ENCODE results near the gene PDHA1. TPM values are rescaled to one million over a fixed set of nuclear protein-coding genes. Genes with fewer than 3 reads are reported as not detected.

Gene PDHA1
- total and polyA plus RNA-seq, 2 donors: 113 to 161 TPM

- Histone ChIP-seq H3K4me1 (ENCODE audit: control insufficient read depth in 2 of 2, insufficient read depth in 2 of 2, low read length in 2 of 2) (no peaks in the 10 kb centered on the region), H3K4me3 (ENCODE audit: low read length in 2 of 2) (no peak overlapping the region), H3K27ac (ENCODE audit: low read depth in 1 of 2, low read length in 1 of 2) (no peak overlapping the region), H3K27me3 (ENCODE audit: control insufficient read depth in 2 of 2, insufficient read depth in 1 of 2, low read length in 1 of 2) (no peaks in the 10 kb centered on the region), H3K9me3 (ENCODE audit: control insufficient read depth in 2 of 2, insufficient read depth in 1 of 2, low read length in 1 of 2) (no peaks in the 10 kb centered on the region), H3K36me3 (ENCODE audit: control insufficient read depth in 2 of 2, insufficient read depth in 2 of 2, low read length in 1 of 2) (no peaks in the 10 kb centered on the region)
- no peak for DNase-seq (ENCODE audit: low read depth in 6 of 9, low spot score in 9 of 9)
- 96% methylated on average over 4 of the region's 4 CpGs for WGBS
Observed at GRCh38 chrX:19386679-19387078, 43.0 kb downstream of the PDHA1 start.

GRCh38 chrX:19388064-19388679 lies 44.4 kb downstream of the PDHA1 start:
- Histone ChIP-seq H3K4me3 (ENCODE audit: low read length in 2 of 2) (no peak overlapping the region), H3K9me3 (ENCODE audit: control insufficient read depth in 2 of 2, insufficient read depth in 1 of 2, low read length in 1 of 2) (no peaks in the 10 kb centered on the region), H3K4me1 (ENCODE audit: control insufficient read depth in 2 of 2, insufficient read depth in 2 of 2, low read length in 2 of 2) (no peaks in the 10 kb centered on the region), H3K27ac (ENCODE audit: low read depth in 1 of 2, low read length in 1 of 2) (no peak overlapping the region), H3K36me3 (ENCODE audit: control insufficient read depth in 2 of 2, insufficient read depth in 2 of 2, low read length in 1 of 2) (no peaks in the 10 kb centered on the region), H3K27me3 (ENCODE audit: control insufficient read depth in 2 of 2, insufficient read depth in 1 of 2, low read length in 1 of 2) (no peaks in the 10 kb centered on the region)
- WGBS: 95% methylated on average over 13 of the region's 13 CpGs
- no peak for DNase-seq (ENCODE audit: low read depth in 6 of 9, low spot score in 9 of 9)

- DNase-seq (ENCODE audit: low read depth in 6 of 9, low spot score in 9 of 9): no peak
- no peaks in the 10 kb centered on the region for H3K4me1 ChIP-seq (ENCODE audit: control insufficient read depth in 2 of 2, insufficient read depth in 2 of 2, low read length in 2 of 2)
Observed at GRCh38 chrX:19388741-19389140, 45.0 kb downstream of the PDHA1 start.

GRCh38 chrX:19389227-19389845 lies 45.6 kb downstream of the PDHA1 start:
- Histone ChIP-seq H3K27ac (ENCODE audit: low read depth in 1 of 2, low read length in 1 of 2) (no peak overlapping the region), H3K4me3 (ENCODE audit: low read length in 2 of 2) (no peak overlapping the region), H3K4me1 (ENCODE audit: control insufficient read depth in 2 of 2, insufficient read depth in 2 of 2, low read length in 2 of 2) (no peaks in the 10 kb centered on the region), H3K9me3 (ENCODE audit: control insufficient read depth in 2 of 2, insufficient read depth in 1 of 2, low read length in 1 of 2) (no peaks in the 10 kb centered on the region), H3K36me3 (ENCODE audit: control insufficient read depth in 2 of 2, insufficient read depth in 2 of 2, low read length in 1 of 2) (no peaks in the 10 kb centered on the region), H3K27me3 (ENCODE audit: control insufficient read depth in 2 of 2, insufficient read depth in 1 of 2, low read length in 1 of 2) (no peaks in the 10 kb centered on the region)
- 25% methylated on average over 4 of the region's 4 CpGs for WGBS
- no peak for DNase-seq (ENCODE audit: low read depth in 6 of 9, low spot score in 9 of 9)

More at GRCh38 chrX:19388741-19389140, 45.0 kb downstream of the PDHA1 start:
- H3K36me3 ChIP-seq (ENCODE audit: control insufficient read depth in 2 of 2, insufficient read depth in 2 of 2, low read length in 1 of 2): no peaks in the 10 kb centered on the region
- no peaks in the 10 kb centered on the region for H3K27me3 ChIP-seq (ENCODE audit: control insufficient read depth in 2 of 2, insufficient read depth in 1 of 2, low read length in 1 of 2)
- 91% methylated on average over 8 of the region's 8 CpGs for WGBS
- no peak overlapping the region for H3K4me3 ChIP-seq (ENCODE audit: low read length in 2 of 2)
- H3K9me3 ChIP-seq (ENCODE audit: control insufficient read depth in 2 of 2, insufficient read depth in 1 of 2, low read length in 1 of 2): no peaks in the 10 kb centered on the region
- no peak overlapping the region for H3K27ac ChIP-seq (ENCODE audit: low read depth in 1 of 2, low read length in 1 of 2)

- Histone ChIP-seq H3K4me3 (ENCODE audit: low read length in 2 of 2) (no peak overlapping the region), H3K27me3 (ENCODE audit: control insufficient read depth in 2 of 2, insufficient read depth in 1 of 2, low read length in 1 of 2) (no peaks in the 10 kb centered on the region), H3K27ac (ENCODE audit: low read depth in 1 of 2, low read length in 1 of 2) (no peak overlapping the region), H3K9me3 (ENCODE audit: control insufficient read depth in 2 of 2, insufficient read depth in 1 of 2, low read length in 1 of 2) (no peaks in the 10 kb centered on the region), H3K4me1 (ENCODE audit: control insufficient read depth in 2 of 2, insufficient read depth in 2 of 2, low read length in 2 of 2) (no peaks in the 10 kb centered on the region), H3K36me3 (ENCODE audit: control insufficient read depth in 2 of 2, insufficient read depth in 2 of 2, low read length in 1 of 2) (no peaks in the 10 kb centered on the region)
- WGBS: 97% methylated on average over 12 of the region's 12 CpGs
- no peak for DNase-seq (ENCODE audit: low read depth in 6 of 9, low spot score in 9 of 9)
Observed at GRCh38 chrX:19392078-19392477, 48.4 kb downstream of the PDHA1 start.

- Histone ChIP-seq H3K27ac (ENCODE audit: low read depth in 1 of 2, low read length in 1 of 2) (no peak overlapping the region), H3K27me3 (ENCODE audit: control insufficient read depth in 2 of 2, insufficient read depth in 1 of 2, low read length in 1 of 2) (no peaks in the 10 kb centered on the region), H3K9me3 (ENCODE audit: control insufficient read depth in 2 of 2, insufficient read depth in 1 of 2, low read length in 1 of 2) (no peaks in the 10 kb centered on the region), H3K4me3 (ENCODE audit: low read length in 2 of 2) (no peak overlapping the region), H3K36me3 (ENCODE audit: control insufficient read depth in 2 of 2, insufficient read depth in 2 of 2, low read length in 1 of 2) (no peaks in the 10 kb centered on the region), H3K4me1 (ENCODE audit: control insufficient read depth in 2 of 2, insufficient read depth in 2 of 2, low read length in 2 of 2) (no peaks in the 10 kb centered on the region)
- 87% methylated on average over 4 of the region's 4 CpGs for WGBS
- DNase-seq (ENCODE audit: low read depth in 6 of 9, low spot score in 9 of 9): no peak
Observed at GRCh38 chrX:19392703-19393102, 49.0 kb downstream of the PDHA1 start.

- DNase-seq (ENCODE audit: low read depth in 6 of 9, low spot score in 9 of 9): no peak
- H3K27me3 ChIP-seq (ENCODE audit: control insufficient read depth in 2 of 2, insufficient read depth in 1 of 2, low read length in 1 of 2): no peaks in the 10 kb centered on the region
- no peaks in the 10 kb centered on the region for H3K9me3 ChIP-seq (ENCODE audit: control insufficient read depth in 2 of 2, insufficient read depth in 1 of 2, low read length in 1 of 2)
- H3K36me3 ChIP-seq (ENCODE audit: control insufficient read depth in 2 of 2, insufficient read depth in 2 of 2, low read length in 1 of 2): no peaks in the 10 kb centered on the region
- H3K4me1 ChIP-seq (ENCODE audit: control insufficient read depth in 2 of 2, insufficient read depth in 2 of 2, low read length in 2 of 2): no peaks in the 10 kb centered on the region
- no peak overlapping the region for H3K4me3 ChIP-seq (ENCODE audit: low read length in 2 of 2)
- H3K27ac ChIP-seq (ENCODE audit: low read depth in 1 of 2, low read length in 1 of 2): no peak overlapping the region
Observed at GRCh38 chrX:19403696-19404095, 60.0 kb downstream of the PDHA1 start.

- no peak for DNase-seq (ENCODE audit: low read depth in 6 of 9, low spot score in 9 of 9)
- H3K27me3 ChIP-seq (ENCODE audit: control insufficient read depth in 2 of 2, insufficient read depth in 1 of 2, low read length in 1 of 2): no peaks in the 10 kb centered on the region
- WGBS: 96% methylated on average over 2 of the region's 2 CpGs
Observed at GRCh38 chrX:19410259-19410658, 66.5 kb downstream of the PDHA1 start.

More at GRCh38 chrX:19410259-19410658, 66.5 kb downstream of the PDHA1 start:
- H3K36me3 ChIP-seq (ENCODE audit: control insufficient read depth in 2 of 2, insufficient read depth in 2 of 2, low read length in 1 of 2): no peaks in the 10 kb centered on the region
- no peaks in the 10 kb centered on the region for H3K9me3 ChIP-seq (ENCODE audit: control insufficient read depth in 2 of 2, insufficient read depth in 1 of 2, low read length in 1 of 2)
- H3K27ac ChIP-seq (ENCODE audit: low read depth in 1 of 2, low read length in 1 of 2): no peak overlapping the region
- no peaks in the 10 kb centered on the region for H3K4me1 ChIP-seq (ENCODE audit: control insufficient read depth in 2 of 2, insufficient read depth in 2 of 2, low read length in 2 of 2)
- H3K4me3 ChIP-seq (ENCODE audit: low read length in 2 of 2): no peak overlapping the region

Measured in thymus (tissue), 11 donors.